GM18861 (cell line): Measurements from ENCODE around the gene HS3ST6.
"Not testable (repeated sequence)": the region's sequence is repeated elsewhere in the genome, so short reads cannot be mapped to it uniquely, and the experiment has no call there.

ENCODE experiments used
- ATAC-seq: cut with Tn5 transposase; IDR thresholded peaks from one replicate; pipeline ENCODE4 v1.9.1; 2021; ENCODE audit not compliant: unreplicated experiment

The HS3ST6 gene

GRCh38 chr16:1929105-1929504 lies 10.9 kb upstream of the HS3ST6 start:
- ATAC-seq = peak; percentile 14

DNA sequence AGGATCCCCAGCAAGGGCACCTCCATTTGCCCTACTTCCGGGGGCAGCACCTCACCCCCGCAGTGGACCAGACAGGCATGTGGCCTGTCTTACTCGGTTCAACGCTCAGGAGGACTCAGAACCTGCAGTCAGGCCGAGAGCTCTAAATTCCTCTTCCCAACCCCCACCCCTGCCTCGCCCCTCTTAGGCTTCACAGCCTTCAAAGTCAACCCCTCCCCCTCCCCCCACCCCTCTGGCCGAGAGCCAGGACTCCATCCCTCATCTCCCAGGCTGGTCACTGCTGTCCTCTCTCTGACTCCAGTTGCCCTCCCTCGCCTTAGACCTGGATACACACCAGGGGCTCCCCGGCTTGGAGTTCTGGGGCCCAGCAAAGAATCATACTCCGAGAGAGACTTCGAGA lies 8.1 kb upstream of the HS3ST6 start:
- no peak for ATAC-seq

GRCh38 chr16:1924095-1924494 lies 5.9 kb upstream of the HS3ST6 start:
- ATAC-seq = no peak

- ATAC-seq = no peak
These were observed 5.3 kb upstream of the HS3ST6 start for GRCh38 chr16:1923299-1924034.

DNA sequence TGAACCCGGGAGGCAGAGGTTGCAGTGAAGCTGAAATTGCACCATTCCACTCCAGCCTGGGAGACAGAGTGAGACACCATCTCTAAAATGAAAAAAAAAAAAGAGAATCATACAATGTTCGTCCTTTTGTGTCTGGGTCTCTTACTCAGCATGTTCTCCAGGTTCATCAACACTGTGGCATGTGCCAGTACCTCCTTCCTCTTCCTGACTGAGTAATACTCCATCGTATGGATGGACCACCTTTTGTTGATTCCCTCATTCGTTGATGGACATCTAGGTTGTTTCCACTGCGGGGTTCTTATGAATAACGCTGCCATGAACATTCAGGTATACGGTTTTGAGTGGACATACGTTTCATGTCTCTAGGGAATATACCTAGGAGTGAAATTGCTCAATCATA lies 4.1 kb upstream of the HS3ST6 start:
- ATAC-seq = no peak

GRCh38 chr16:1920727-1921171 lies 2.5 kb upstream of the HS3ST6 start:
- ATAC-seq = no peak

- not testable (repeated sequence) for ATAC-seq
These were observed 1.9 kb upstream of the HS3ST6 start for GRCh38 chr16:1920122-1920521.

- no peak for ATAC-seq
These were observed 1.2 kb upstream of the HS3ST6 start for GRCh38 chr16:1919327-1919998.

DNA sequence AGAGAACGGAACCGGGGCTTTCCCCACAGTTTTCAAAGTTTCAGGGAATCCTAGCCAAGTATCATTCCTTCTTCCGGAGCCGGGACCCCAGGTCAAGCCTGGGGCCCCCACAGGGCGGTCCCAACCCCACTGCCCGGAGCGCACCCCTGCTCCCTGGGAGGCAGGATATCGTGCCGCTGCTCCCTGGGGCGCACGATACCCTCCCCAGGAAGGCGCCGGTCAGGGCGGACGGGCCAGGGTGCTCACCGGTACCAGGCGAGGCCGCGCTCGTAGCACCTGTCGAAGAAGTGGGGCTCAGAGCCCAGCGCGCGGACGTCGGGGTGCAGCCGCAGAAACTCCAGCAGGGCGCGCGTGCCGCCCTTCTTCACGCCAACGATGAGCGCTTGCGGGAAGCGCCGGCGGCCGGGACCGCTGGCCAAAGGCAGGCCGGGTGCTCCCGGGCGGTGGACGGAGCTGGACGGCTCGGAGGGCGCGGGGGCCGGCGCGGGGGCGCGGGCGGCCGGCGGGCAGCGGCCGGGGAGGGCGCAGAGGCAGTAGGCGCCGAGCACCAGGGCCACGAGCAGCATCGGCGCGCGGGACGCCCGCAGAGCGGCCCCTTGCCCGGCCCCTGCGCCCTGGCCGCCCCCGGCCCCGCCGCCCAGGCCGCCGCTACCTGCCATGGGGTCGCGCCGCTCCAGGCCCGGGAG lies 407 bp downstream of the HS3ST6 start:
- ATAC-seq = no peak

DNA sequence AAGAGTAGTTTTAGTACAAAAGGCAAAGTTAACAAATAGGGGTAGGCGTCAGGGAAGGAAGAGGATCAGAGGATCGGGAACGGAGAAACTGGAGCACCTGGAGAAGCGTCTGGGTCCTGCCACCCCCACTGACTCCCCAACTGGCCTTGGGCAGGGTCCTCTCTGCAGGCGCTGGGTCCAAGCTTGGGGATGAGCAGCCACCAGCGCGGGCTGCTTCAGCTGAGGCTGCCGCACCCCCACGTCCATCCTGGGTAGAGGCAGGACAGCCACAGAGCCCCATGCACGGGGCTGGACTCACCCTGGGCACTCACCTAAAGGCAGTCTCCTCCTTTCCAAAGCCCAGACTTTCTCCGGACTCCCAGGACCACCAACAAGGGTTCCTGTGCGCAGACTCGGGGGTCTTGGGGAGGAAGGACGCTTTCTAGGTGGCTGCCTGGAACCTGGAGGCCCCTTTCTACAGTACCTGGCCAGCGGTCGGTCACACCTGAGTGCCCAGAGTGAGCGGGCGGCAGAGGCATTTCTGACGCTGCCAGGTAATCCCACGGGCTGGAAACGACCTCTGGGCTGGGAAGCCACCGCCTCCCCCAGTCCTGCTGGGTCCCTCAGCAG lies 1.1 kb downstream of the HS3ST6 start:
- ATAC-seq = no peak

GRCh38 chr16:1916640-1916990 lies 1.6 kb downstream of the HS3ST6 start:
- ATAC-seq = no peak

GRCh38 chr16:1915732-1916639 lies 2.2 kb downstream of the HS3ST6 start:
- ATAC-seq = no peak

- ATAC-seq = no peak
These were observed 3.2 kb downstream of the HS3ST6 start for GRCh38 chr16:1914988-1915387.

- no peak for ATAC-seq
These were observed 4.1 kb downstream of the HS3ST6 start for GRCh38 chr16:1914084-1914608.

- ATAC-seq = no peak
These were observed 4.7 kb downstream of the HS3ST6 start for GRCh38 chr16:1913327-1914083.

DNA sequence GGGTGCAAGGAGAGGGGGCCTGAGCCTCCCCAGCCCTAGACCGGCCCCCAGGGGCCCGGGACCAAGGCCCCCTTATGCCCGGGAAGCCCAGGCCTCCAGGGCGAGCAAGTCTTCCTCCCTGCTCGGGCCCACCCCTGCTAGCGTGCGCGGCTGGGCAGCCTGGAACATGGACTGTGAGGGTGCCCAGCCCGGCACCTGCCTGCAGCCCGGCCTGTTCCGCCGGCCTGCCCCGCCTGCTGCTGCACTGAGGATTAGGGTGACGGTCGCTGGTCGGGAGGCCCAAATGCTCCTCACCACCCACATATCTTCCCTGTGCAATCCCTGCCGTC lies 6.0 kb downstream of the HS3ST6 start:
- no peak for ATAC-seq

DNA sequence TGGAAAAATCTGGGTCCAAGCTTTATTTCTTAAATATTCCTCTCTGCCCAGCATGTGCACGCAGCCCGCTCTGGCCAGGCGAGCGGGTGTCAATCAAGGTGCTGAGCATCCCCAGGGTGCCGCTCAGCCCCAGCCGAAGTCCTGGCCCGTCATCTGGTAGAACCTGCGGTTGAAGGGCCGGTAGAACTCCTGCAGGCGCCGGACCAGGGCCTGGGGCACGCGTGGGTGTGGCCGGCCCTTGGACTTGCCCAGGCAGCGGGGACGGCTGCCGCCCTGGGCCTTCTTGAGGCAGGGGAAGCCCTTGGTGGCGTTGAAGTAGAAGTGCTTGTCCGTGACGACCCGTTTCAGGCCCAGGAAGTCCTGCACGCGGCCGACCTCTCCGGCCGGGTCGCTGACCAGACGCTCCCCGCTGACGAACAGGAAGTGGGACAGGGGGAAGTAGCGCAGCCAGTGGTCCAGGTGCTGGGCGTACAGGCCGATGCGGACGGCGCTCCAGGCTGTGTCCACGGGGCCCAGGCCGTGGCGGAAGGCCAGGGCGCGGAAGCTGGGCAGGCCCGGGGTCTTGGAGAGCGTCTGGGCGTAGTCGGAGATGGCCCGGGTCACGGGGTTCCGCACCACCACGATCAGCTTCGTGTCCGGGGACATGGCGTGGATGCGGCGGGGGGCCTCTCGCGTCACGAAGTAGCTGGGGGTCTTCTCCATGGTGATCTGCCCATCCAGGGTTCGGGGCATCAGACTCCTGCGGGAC lies 6.6 kb downstream of the HS3ST6 start:
- ATAC-seq = no peak

DNA sequence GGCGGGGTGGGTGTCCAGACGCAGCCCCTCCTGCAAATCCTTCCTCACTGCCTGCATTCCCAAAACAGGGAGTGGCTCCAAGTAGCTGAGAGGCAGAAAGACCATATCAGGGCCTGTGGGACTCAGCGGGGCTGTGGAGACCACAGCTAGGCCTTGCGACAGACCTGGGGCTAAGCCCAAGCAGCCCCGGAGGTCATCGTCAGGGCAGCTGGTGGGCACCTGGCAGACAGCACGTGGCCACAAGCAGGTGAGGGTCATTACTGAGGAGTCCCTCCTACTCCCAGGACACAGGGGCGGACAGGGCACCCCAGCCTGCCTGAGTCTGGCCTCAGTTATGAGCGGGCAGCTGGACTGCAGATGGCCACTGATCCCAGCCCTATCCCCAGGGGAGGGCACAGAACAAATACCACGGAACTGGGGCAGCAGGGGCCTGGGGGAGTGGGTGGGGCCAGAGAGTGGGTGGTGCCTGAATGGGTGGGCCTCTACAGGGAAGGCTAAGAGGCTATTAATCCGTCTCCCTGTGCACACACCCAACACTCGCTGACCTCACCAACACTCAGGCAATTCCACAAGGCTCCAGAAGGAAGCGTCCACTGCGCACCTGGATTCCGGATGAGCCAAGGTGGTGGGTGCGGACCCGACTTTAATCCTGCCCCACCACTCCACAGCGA lies 8.5 kb downstream of the HS3ST6 start:
- ATAC-seq = no peak

DNA sequence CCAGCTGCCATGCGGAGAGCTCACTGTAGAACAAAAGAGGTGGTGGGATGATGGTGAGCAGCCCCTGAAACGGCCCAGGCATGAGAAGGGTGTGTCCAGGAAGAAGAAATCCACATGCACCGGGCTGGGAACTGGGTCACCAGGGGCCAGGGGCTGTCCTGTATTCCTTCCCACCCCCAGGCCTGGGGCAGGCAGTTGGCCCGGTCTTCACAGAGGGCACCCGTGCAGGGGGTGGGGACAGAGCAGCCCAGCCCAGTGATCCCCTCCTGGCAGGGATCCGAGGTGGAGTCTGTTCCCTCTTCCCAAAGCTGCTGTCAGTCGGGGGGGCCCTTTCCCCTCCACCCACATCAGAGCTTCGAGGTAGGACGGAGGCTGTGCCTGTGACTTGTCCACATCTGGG lies 9.2 kb downstream of the HS3ST6 start:
- no peak for ATAC-seq
